Keratinocyte (primary cell): Measurements from ENCODE around the gene SLC35D2. TPM values are rescaled to one million over a fixed set of nuclear protein-coding genes. Genes with fewer than 3 reads are reported as not detected.

Experiments used
- DNase-seq: peaks from one replicate; pipeline ENCODE4 v3.0.0-alpha.2; 2011; ENCODE audit warnings: low read depth, missing footprints, low spot score
- FAIRE-seq: peaks from 2 replicates; lab custom pipeline; 2011; peaks lifted over from hg19 to GRCh38; lab: Jason Lieb, UNC
- H2AFZ ChIP-seq: 2 replicates; pipeline ENCODE4 v1.6.0; 2012; ENCODE audit warnings: low read length, control low read depth, inconsistent platforms; ENCODE audit not compliant: control insufficient read depth
- H3K27ac ChIP-seq: 2 replicates; pipeline ENCODE4 v1.5.1; 2011; ENCODE audit warnings: low read length; ENCODE audit not compliant: control insufficient read depth, insufficient read depth
- H3K27me3 ChIP-seq: 3 replicates; pipeline ENCODE4 v1.6.0; 2011; ENCODE audit warnings: low read length; ENCODE audit not compliant: control insufficient read depth, insufficient read depth; ENCODE audit errors: extremely low read depth
- H3K36me3 ChIP-seq, 2 experiments: 2 replicates in 1 of 2; 3 replicates in 1 of 2; pipeline ENCODE4 v1.5.1; 2011; ENCODE audit warnings: low read length in 2 of 2, mild to moderate bottlenecking in 1 of 2; ENCODE audit not compliant: control insufficient read depth in 2 of 2, insufficient read depth in 2 of 2; ENCODE audit errors: extremely low read depth in 1 of 2
- H3K4me1 ChIP-seq: 3 replicates; pipeline ENCODE4 v1.5.1; 2011; ENCODE audit warnings: low read length; ENCODE audit not compliant: control insufficient read depth, insufficient read depth; ENCODE audit errors: extremely low read depth
- H3K4me2 ChIP-seq: 3 replicates; pipeline ENCODE4 v1.6.0; 2011; ENCODE audit warnings: low read depth, low read length; ENCODE audit not compliant: control insufficient read depth, insufficient read depth; ENCODE audit errors: extremely low read depth
- H3K4me3 ChIP-seq, 3 experiments: fragments of 200-600 bp in 1 of 3; sonication (generic) in 1 of 3; 2 replicates in 2 of 3; 3 replicates in 1 of 3; pipeline ENCODE4 v1.5.1; 2011 to 2016; ENCODE audit warnings: low read length in 3 of 3, mild to moderate bottlenecking in 3 of 3, control low read depth in 2 of 3, inconsistent platforms in 1 of 3, low read depth in 1 of 3, mixed read lengths in 1 of 3, mixed run types in 1 of 3, moderate library complexity in 1 of 3; ENCODE audit not compliant: control insufficient read depth in 2 of 3, insufficient read depth in 2 of 3; ENCODE audit errors: extremely low read depth in 1 of 3
- H3K79me2 ChIP-seq: 2 replicates; pipeline ENCODE4 v1.6.0; 2012; ENCODE audit warnings: low read length; ENCODE audit not compliant: control insufficient read depth, insufficient read depth
- H3K9ac ChIP-seq: 3 replicates; pipeline ENCODE4 v1.6.0; 2011; ENCODE audit warnings: low read length; ENCODE audit not compliant: control insufficient read depth, insufficient read depth; ENCODE audit errors: extremely low read depth
- H3K9me1 ChIP-seq: 3 replicates; pipeline ENCODE4 v1.6.0; 2011; ENCODE audit warnings: low read length; ENCODE audit not compliant: control insufficient read depth, insufficient read depth; ENCODE audit errors: extremely low read depth
- H3K9me3 ChIP-seq: 2 replicates; pipeline ENCODE4 v1.5.1; 2012; ENCODE audit warnings: low read depth, low read length; ENCODE audit not compliant: control insufficient read depth
- H4K20me1 ChIP-seq: 3 replicates; pipeline ENCODE4 v1.6.0; 2011; ENCODE audit warnings: low read length; ENCODE audit not compliant: control insufficient read depth, insufficient read depth; ENCODE audit errors: extremely low read depth
- CTCF ChIP-seq, 3 experiments: IDR thresholded peaks in 1 of 3; conservative IDR thresholded peaks in 1 of 3; optimal IDR thresholded peaks in 1 of 3; 2 replicates in 2 of 3; 3 replicates in 1 of 3; pipeline versions ENCODE3 to v1.5.1; 2011; ENCODE audit warnings: low read length in 3 of 3, mild to moderate bottlenecking in 3 of 3, moderate library complexity in 2 of 3, control low read depth in 1 of 3, inconsistent platforms in 1 of 3; ENCODE audit not compliant: insufficient read depth in 2 of 3; ENCODE audit errors: extremely low read depth in 1 of 3
- EZH2 ChIP-seq: IDR thresholded peaks from one replicate; pipeline ENCODE4 v1.6.1; 2012; ENCODE audit warnings: inconsistent platforms, mild to moderate bottlenecking, low read length, moderate library complexity
- dilution Hi-C: fragments of 300-500 bp; cut with MboI; formaldehyde crosslinking; loops from one replicate; pipeline ENCODE4 v1.7.0; 2020; ENCODE audit warnings: low sequenced_read_pairs; ENCODE audit not compliant: extremely low pct_ligation_motif_present
- polyA minus RNA-seq, 3 experiments: library from RNA; depleted of rRNA, polyadenylated mRNA; stranded (reverse); fragments of >200 nt; gene quantifications; 1 replicate in 1 of 3; 2 replicates in 1 of 3; 3 replicates in 1 of 3; pipeline ENCODE4 v1.2.3, GENCODE V29; 2011
- polyA plus RNA-seq, 5 experiments: library from polyadenylated mRNA; depleted of rRNA in 3 of 5; stranded (reverse) in 3 of 5; stranded (forward) in 1 of 5; unstranded in 1 of 5; fragments of >200 nt; gene quantifications; 1 replicate in 1 of 5; 2 replicates in 3 of 5; 3 replicates in 1 of 5; pipeline versions ENCODE4 v1.2.1 to v1.2.3, GENCODE V29; 2011 to 2012; ENCODE audit warnings: missing spikeins in 2 of 5, low read depth in 1 of 5, low replicate concordance in 1 of 5

SLC35D2 gene
- polyA plus RNA-seq (12.4 to 20.4 TPM (median 19.8 TPM) in 3 replicates), polyA minus RNA-seq (5.7 to 17.3 TPM (median 5.9 TPM) in 3 replicates)
- 6.6 TPM for polyA plus RNA-seq (2011; ENCODE audit: low read depth)
- polyA plus RNA-seq (2011; cell fraction: cytosol; rRNA removed), result 18.3 and 30.7 TPM in 2 replicates
- 14.2 and 18.8 TPM in 2 replicates for polyA plus RNA-seq (2011; cell fraction: nucleus; rRNA removed)
- 16.3 and 21.8 TPM in 2 replicates for polyA plus RNA-seq (2012; ENCODE audit: low replicate concordance)
- polyA minus RNA-seq (2011; cell fraction: cytosol; rRNA and poly(A)+ RNA removed), result 8.6 TPM
- 6.9 and 11.1 TPM in 2 replicates for polyA minus RNA-seq (2011; cell fraction: nucleus; rRNA and poly(A)+ RNA removed)

- Histone ChIP-seq H3K9me1 (peaks cover 2% of the 10 kb centered on the region), H4K20me1 (no peaks in the 10 kb centered on the region), H3K9me3 (no peaks in the 10 kb centered on the region), H3K27ac (peak within 1 kb of the TSS; percentile 70), H3K36me3 (peaks cover 0 to 8% of the 10 kb centered on the region in 2 experiments), H3K9ac (peak within 1 kb of the TSS; percentile 76), H2AFZ (peak within 1 kb of the TSS; percentile 77), H3K27me3 (no peaks in the 10 kb centered on the region), H3K79me2 (peaks cover 14% of the 10 kb centered on the region), H3K4me2 (peak within 1 kb of the TSS; percentile 98), H3K4me1 (peaks cover 18% of the 10 kb centered on the region), H3K4me3 (peak within 1 kb of the TSS; percentile 65 to 92 (median 90))
- no peak for DNase-seq
- dilution Hi-C loops, result no loop called here
- TF ChIP-seq CTCF (optimal IDR thresholded peaks at IDR 0.05 in 1 of 3, IDR thresholded peaks at IDR 0.05 in 1 of 3, conservative IDR thresholded peaks at IDR 0.05 in 1 of 3; ENCODE audit: extremely low read depth in 1 of 3, insufficient read depth in 2 of 3, low read length in 3 of 3), result no peak
- no peak for TF ChIP-seq EZH2
- no peak for FAIRE-seq
These were observed at the start of gene SLC35D2 for GRCh38 chr9:96383165-96383942. Gene SLC35D2, minus strand, starts transcription at chr9:96383711. Its CDS starts 77 bp downstream, at chr9:96383634.

- no peak for FAIRE-seq
- no peak overlapping the region for H3K27ac ChIP-seq
These were observed 46.9 kb upstream of the SLC35D2 start for GRCh38 chr9:96430377-96430776.

More at GRCh38 chr9:96430377-96430776, 46.9 kb upstream of the SLC35D2 start:
- H3K79me2 ChIP-seq, result no peaks in the 10 kb centered on the region
- TF ChIP-seq EZH2 (no peak), CTCF (optimal IDR thresholded peaks at IDR 0.05 in 1 of 3, IDR thresholded peaks at IDR 0.05 in 1 of 3, conservative IDR thresholded peaks at IDR 0.05 in 1 of 3; ENCODE audit: extremely low read depth in 1 of 3, insufficient read depth in 2 of 3, low read length in 3 of 3) (no peak)
- no peaks in the 10 kb centered on the region for H3K4me1 ChIP-seq
- no peaks in the 10 kb centered on the region for H3K27me3 ChIP-seq
- H3K36me3 ChIP-seq, result no peaks in the 10 kb centered on the region
- no peak overlapping the region for H2AFZ ChIP-seq
- no peak overlapping the region for H3K9ac ChIP-seq
- dilution Hi-C loops, result no loop called here
- no peaks in the 10 kb centered on the region for H3K9me3 ChIP-seq
- H4K20me1 ChIP-seq, result no peaks in the 10 kb centered on the region
- no peaks in the 10 kb centered on the region for H3K9me1 ChIP-seq
- no peak overlapping the region for H3K4me2 ChIP-seq
- DNase-seq, result no peak
- H3K4me3 ChIP-seq, result no peak overlapping the region
